Ovary (tissue), 9 donors: ENCODE data around the gene LAD1. TPM values are rescaled to one million over a fixed set of nuclear protein-coding genes. Genes with fewer than 3 reads are reported as not detected.

ENCODE experiments used
- DNase-seq, 5 donors: peaks; one replicate each; pipeline ENCODE4 v3.0.0-alpha.2; 2019 to 2020
- H3K27ac ChIP-seq, 2 donors: fragments of 200-600 bp; one replicate each; pipeline versions ENCODE4 v1.5.1 to v1.8.0; 2019 to 2022
- H3K27me3 ChIP-seq: fragments of 200-600 bp; one replicate; pipeline ENCODE4 v1.8.0; 2022
- H3K36me3 ChIP-seq: fragments of 200-600 bp; sonication (generic); one replicate; pipeline ENCODE4 v1.5.1; 2019
- H3K4me1 ChIP-seq: one replicate; pipeline ENCODE4 v1.8.1; 2013; ENCODE audit warnings: mild to moderate bottlenecking, moderate library complexity; ENCODE audit not compliant: insufficient read depth
- H3K4me3 ChIP-seq: fragments of 200-600 bp; sonication (generic); one replicate; pipeline ENCODE4 v1.5.1; 2017
- H3K9me3 ChIP-seq, 2 donors: fragments of 200-600 bp in 1 of 2; sonication (generic) in 1 of 2; one replicate each; pipeline versions ENCODE4 v1.5.1 to v1.8.1; 2013 to 2019; ENCODE audit warnings: mild to moderate bottlenecking in 1 of 2, moderate library complexity in 1 of 2
- EP300 ChIP-seq: sonication (generic); formaldehyde crosslinking; IDR thresholded peaks from one replicate; pipeline ENCODE4 v1.6.1; 2017; ENCODE audit warnings: antibody characterized with exemption
- POLR2A ChIP-seq: fragments of 450-650 bp; IDR thresholded peaks from one replicate; pipeline ENCODE4 v1.6.1; 2017; ENCODE audit warnings: antibody characterized with exemption, mild to moderate bottlenecking, moderate library complexity
- WGBS, 3 donors: extraction: QIAGEN DNeasy Blood & Tissue Kit in 1 of 3; methylation state at CpG; one replicate each; pipeline versions ENCODE4 v1.1.5 to v1.1.7; 2013 to 2017; 5-methylcytosine and 5-hydroxymethylcytosine counted together
- intact Hi-C, 4 donors: fragments of 100-400 bp; cut with DNase I; formaldehyde crosslinking; loops; one replicate each; pipeline versions ENCODE4 v1.11.0 to v1.15.1; 2022 to 2023
- polyA plus RNA-seq, 2 donors: library from polyadenylated mRNA; stranded (reverse); fragments of 200-250 nt in 1 of 2; fragments of 350-450 nt in 1 of 2; fragmentation: Illumina TruSeq in 1 of 2; extraction: RNeasy Lipid Tissue Mini Kit (QIAGEN cat#74804) in 1 of 2; gene quantifications; one replicate each; pipeline ENCODE4 v1.2.3, GENCODE V29; 2013 to 2014
- total RNA-seq, 7 donors: library from RNA; depleted of rRNA in 2 of 7; stranded (reverse); fragments of >200 nt in 2 of 7; fragmentation: NEBNext Ultra II Directional in 3 of 7; extraction: Animal tissue kit (Norgen Biotek cat#: 25700) in 3 of 7; gene quantifications; one replicate each; pipeline versions ENCODE4 v1.1.0 to v1.2.4, GENCODE V29; 2016 to 2023
- TF ChIP-seq, protein P1 (sequence below), 3 donors: fragments of 450-650 bp in 2 of 3; fragments of 200-600 bp in 1 of 3; IDR thresholded peaks; one replicate each; pipeline versions ENCODE4 v1.5.1 to v1.8.0; 2016 to 2022; ENCODE audit warnings: antibody characterized with exemption in 3 of 3, mild to moderate bottlenecking in 1 of 3
- donor health status: DM: no; HTN: no; CAD: no; lungs with moderate emphysema.
- donor health status: DM: no; HTN: no; CAD: no.
- donor health status: Bipolar disorder and iron deficiency.
- donor health status: DM: yes; HTN: yes; CAD: no.
- donor health status: DM: no; HTN: no; CAD: no.
- donor health status: DM: yes; HTN: yes; CAD: no.

The LAD1 gene
- total and polyA plus RNA-seq, 9 donors, result 0.13 to 9.8 (median 2.1) TPM; not detected in 2

DNA sequence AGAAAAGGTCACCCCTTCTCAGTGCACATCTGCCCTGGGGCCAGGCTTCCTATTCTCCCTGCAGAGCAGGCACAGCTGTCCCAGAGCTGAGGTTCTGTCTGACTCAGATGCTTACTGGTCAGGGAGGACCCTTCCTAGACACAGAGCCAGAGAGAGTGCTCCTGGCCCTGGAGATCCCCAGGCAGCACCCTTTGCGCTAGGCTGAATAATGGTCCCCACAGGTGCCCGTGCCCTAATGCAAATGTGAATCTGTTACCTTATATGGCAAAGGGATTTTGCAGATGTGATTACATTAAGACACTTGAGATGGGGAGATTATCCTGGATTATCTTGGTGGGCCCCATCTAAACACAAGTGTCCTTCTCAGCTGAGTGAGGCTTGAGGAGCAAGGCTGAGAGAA is 25.0 kb upstream of the LAD1 start:
- 100% methylated on average over 2 of the region's 2 CpGs for WGBS, 3 donors
- no peak overlapping the region for H3K27ac ChIP-seq
- TF ChIP-seq POLR2A, result no peak
- intact Hi-C loops, result no loop called here
- DNase-seq, result no peak
- no peaks in the 10 kb centered on the region for H3K4me1 ChIP-seq
- H3K36me3 ChIP-seq, result no peaks in the 10 kb centered on the region
- no peaks in the 10 kb centered on the region for H3K27me3 ChIP-seq
- no peaks in the 10 kb centered on the region for H3K9me3 ChIP-seq
- H3K4me3 ChIP-seq, result no peak overlapping the region

DNA sequence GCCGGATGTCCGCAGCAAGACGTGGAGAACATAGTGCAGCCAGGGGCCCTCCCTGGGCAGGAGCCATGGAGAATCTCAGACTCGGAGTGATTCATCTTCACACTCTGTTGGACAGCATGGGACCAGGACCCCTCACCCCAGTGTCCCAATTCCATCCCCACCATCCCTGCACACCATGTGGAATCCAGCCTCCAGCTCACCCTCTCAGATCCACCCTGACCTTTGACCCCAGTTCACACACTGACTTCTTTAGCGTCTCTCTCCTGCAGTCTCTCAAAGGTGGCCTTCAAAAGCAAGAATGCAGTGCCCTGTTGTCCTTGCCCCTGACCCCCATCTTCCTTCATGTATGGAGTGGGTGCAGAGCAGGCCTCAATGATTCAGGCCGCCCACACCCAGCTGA is 24.5 kb upstream of the LAD1 start:
- TF ChIP-seq POLR2A, result no peak
- no peak for TF ChIP-seq EP300
- Histone ChIP-seq H3K9me3 (no peaks in the 10 kb centered on the region), H3K27ac (no peak overlapping the region), H3K4me3 (no peak overlapping the region), H3K36me3 (no peaks in the 10 kb centered on the region), H3K4me1 (no peaks in the 10 kb centered on the region), H3K27me3 (no peaks in the 10 kb centered on the region)
- WGBS, 3 donors, result 77 to 88% (median 84%) methylated on average over 6 of the region's 6 CpGs
- no peak for DNase-seq
- intact Hi-C loops, result no loop called here

DNA sequence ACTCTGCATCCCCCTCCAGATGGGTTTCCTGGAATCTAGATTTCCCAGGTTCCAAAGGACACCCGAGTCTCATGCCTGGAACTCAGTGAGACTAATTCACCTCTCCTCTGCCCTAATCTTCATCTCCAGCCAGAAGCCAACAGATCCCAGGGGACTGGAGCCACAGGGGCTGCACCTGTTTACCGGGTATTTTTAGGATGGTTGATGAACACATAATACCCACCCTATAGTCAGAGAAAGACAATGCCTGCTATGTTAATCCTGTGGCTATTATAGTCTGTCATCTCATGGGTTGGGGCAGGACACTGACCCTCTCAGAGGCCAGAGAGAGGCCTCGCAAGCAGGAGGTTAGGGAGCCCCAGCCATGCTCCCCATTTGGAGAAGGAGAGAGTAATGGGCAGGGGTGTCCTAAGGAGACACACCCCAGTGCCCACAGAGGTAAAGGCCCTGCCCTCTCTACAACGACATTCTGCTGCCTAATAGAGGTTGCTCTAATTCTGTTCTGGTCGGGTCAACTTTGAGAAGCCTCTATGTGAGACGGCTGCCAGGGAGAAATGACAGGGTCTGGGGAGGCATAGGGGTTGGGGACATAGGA is 23.4 kb upstream of the LAD1 start:
- Histone ChIP-seq H3K27ac (no peak overlapping the region), H3K27me3 (no peaks in the 10 kb centered on the region), H3K36me3 (no peaks in the 10 kb centered on the region), H3K9me3 (no peaks in the 10 kb centered on the region), H3K4me3 (no peak overlapping the region), H3K4me1 (no peaks in the 10 kb centered on the region)
- intact Hi-C loops, result no loop called here
- DNase-seq, result no peak
- TF ChIP-seq EP300, result no peak
- TF ChIP-seq, protein P1, sequence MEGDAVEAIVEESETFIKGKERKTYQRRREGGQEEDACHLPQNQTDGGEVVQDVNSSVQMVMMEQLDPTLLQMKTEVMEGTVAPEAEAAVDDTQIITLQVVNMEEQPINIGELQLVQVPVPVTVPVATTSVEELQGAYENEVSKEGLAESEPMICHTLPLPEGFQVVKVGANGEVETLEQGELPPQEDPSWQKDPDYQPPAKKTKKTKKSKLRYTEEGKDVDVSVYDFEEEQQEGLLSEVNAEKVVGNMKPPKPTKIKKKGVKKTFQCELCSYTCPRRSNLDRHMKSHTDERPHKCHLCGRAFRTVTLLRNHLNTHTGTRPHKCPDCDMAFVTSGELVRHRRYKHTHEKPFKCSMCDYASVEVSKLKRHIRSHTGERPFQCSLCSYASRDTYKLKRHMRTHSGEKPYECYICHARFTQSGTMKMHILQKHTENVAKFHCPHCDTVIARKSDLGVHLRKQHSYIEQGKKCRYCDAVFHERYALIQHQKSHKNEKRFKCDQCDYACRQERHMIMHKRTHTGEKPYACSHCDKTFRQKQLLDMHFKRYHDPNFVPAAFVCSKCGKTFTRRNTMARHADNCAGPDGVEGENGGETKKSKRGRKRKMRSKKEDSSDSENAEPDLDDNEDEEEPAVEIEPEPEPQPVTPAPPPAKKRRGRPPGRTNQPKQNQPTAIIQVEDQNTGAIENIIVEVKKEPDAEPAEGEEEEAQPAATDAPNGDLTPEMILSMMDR (IDR thresholded peaks at IDR 0.05), result no peak
- no peak for TF ChIP-seq POLR2A
- 80 to 88% (median 85%) methylated on average over 6 of the region's 6 CpGs for whole genome bisulfite sequencing, 3 donors

DNA sequence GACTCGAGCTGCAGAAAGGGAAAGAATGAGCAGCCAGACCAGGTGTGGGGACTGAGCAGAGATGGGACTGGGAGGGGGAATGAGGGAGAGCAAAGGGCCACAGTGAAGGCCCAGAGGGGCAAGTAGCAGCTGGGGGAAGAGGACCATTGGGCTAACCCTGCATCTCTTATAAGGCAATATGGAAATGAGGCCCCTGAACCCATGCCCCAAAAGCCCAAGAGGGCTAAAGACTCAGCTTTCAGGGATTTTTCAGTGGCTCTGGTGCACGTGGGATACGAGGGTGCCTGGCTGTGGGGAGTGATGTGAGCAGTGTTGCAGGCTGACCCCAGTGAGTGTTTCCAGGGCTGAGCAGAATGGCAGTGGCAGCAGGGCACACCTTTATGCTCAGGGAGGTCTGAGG is 22.9 kb upstream of the LAD1 start:
- 57 to 80% (median 79%) methylated on average over 3 of the region's 3 CpGs for WGBS, 3 donors
- intact Hi-C loops, result no loop called here
- TF ChIP-seq, protein P1 (IDR thresholded peaks at IDR 0.05), result no peak
- no peak for TF ChIP-seq EP300
- no peak for TF ChIP-seq POLR2A
- Histone ChIP-seq H3K27ac (no peak overlapping the region), H3K4me3 (no peak overlapping the region), H3K9me3 (no peaks in the 10 kb centered on the region), H3K4me1 (no peaks in the 10 kb centered on the region), H3K36me3 (no peaks in the 10 kb centered on the region), H3K27me3 (no peaks in the 10 kb centered on the region)
- no peak for DNase-seq

DNA sequence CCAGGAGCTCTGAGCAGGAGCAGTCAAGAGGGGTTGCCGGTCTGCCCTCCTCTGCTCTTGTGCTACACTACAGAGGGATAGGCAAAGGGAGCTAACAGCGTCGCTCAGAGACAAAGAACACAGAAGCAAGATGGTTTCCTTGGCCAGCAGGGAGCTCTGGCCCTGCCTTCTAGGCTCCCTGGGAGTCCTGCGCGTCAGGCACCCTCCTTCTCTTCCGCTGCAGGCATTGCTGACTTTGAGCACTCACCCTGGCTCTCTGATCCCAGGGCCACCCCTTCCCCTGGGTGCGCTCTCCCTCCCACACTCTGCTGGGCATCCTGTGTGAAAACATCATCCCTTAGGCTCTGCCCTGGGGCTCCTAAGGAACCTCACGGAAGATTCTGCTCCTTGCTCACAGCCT is 21.9 kb upstream of the LAD1 start:
- no peak overlapping the region for H3K27ac ChIP-seq
- no peaks in the 10 kb centered on the region for H3K9me3 ChIP-seq
- intact Hi-C loops, result no loop called here
- H3K27me3 ChIP-seq, result no peaks in the 10 kb centered on the region
- TF ChIP-seq POLR2A, result no peak
- no peak for TF ChIP-seq EP300
- TF ChIP-seq, protein P1 (IDR thresholded peaks at IDR 0.05), result no peak
- no peaks in the 10 kb centered on the region for H3K36me3 ChIP-seq
- H3K4me3 ChIP-seq, result no peak overlapping the region
- DNase-seq, result no peak
- WGBS, 3 donors, result 66 to 71% (median 67%) methylated on average over 8 of the region's 8 CpGs
- no peaks in the 10 kb centered on the region for H3K4me1 ChIP-seq
